ENCODE measurements around the gene TSC22D1.

TSC22D1 gene

GRCh38 chr13:44436589-44437337 is 139.4 kb downstream of the TSC22D1 start:
- Histone ChIP-seq H3F3A (ENCODE audit: insufficient read depth) (peaks cover 21% of the 10 kb centered on the region), H3K36me3 (ENCODE audit: low read length) (no peaks in the 10 kb centered on the region), H3K9me2 (replicated peaks; ENCODE audit: insufficient read depth, low read length) (no peaks in the 10 kb centered on the region), H3K4me2 (ENCODE audit: low read depth, low read length, poor library complexity, severe bottlenecking) (peak overlapping the region; percentile 83), H3K79me2 (ENCODE audit: insufficient read depth, low read length) (no peaks in the 10 kb centered on the region), H3K9ac (ENCODE audit: low read length) (peak overlapping the region; percentile 67), H3K27ac (ENCODE audit: low read depth, low read length) (peak overlapping the region; percentile 55), H2AFZ (ENCODE audit: low read depth, low read length, severe bottlenecking) (peak overlapping the region; percentile 82), H3K4me3 (ENCODE audit: insufficient read depth, low read length, poor library complexity, severe bottlenecking) (peak overlapping the region; percentile 65), H3K27me3 (ENCODE audit: low read length) (no peaks in the 10 kb centered on the region), H3K9me3 (ENCODE audit: insufficient read depth, low read length) (no peaks in the 10 kb centered on the region), H4K20me1 (ENCODE audit: low read depth, low read length) (no peaks in the 10 kb centered on the region)
- TF ChIP-seq CTCF (IDR thresholded peaks at IDR 0.05; ENCODE audit: insufficient read depth, low read length, poor library complexity, severe bottlenecking) (no peak), EZH2phosphoT487 (conservative IDR thresholded peaks at IDR 0.05; ENCODE audit: low read length) (no peak)

- peak overlapping the region; percentile 53 for H3K27ac ChIP-seq (ENCODE audit: low read depth, low read length)
- peaks cover 21% of the 10 kb centered on the region for H3F3A ChIP-seq (ENCODE audit: insufficient read depth)
- H3K9me2 ChIP-seq (replicated peaks; ENCODE audit: insufficient read depth, low read length): no peaks in the 10 kb centered on the region
- H2AFZ ChIP-seq (ENCODE audit: low read depth, low read length, severe bottlenecking): peak overlapping the region; percentile 82
- peak overlapping the region; percentile 67 for H3K9ac ChIP-seq (ENCODE audit: low read length)
- H3K4me2 ChIP-seq (ENCODE audit: low read depth, low read length, poor library complexity, severe bottlenecking): peak overlapping the region; percentile 83
- no peaks in the 10 kb centered on the region for H3K27me3 ChIP-seq (ENCODE audit: low read length)
- no peak for TF ChIP-seq CTCF (IDR thresholded peaks at IDR 0.05; ENCODE audit: insufficient read depth, low read length, poor library complexity, severe bottlenecking)
- TF ChIP-seq EZH2phosphoT487 (conservative IDR thresholded peaks at IDR 0.05; ENCODE audit: low read length): no peak
- no peaks in the 10 kb centered on the region for H3K79me2 ChIP-seq (ENCODE audit: insufficient read depth, low read length)
- no peaks in the 10 kb centered on the region for H3K36me3 ChIP-seq (ENCODE audit: low read length)
- H3K9me3 ChIP-seq (ENCODE audit: insufficient read depth, low read length): no peaks in the 10 kb centered on the region
- no peaks in the 10 kb centered on the region for H4K20me1 ChIP-seq (ENCODE audit: low read depth, low read length)
- H3K4me3 ChIP-seq (ENCODE audit: insufficient read depth, low read length, poor library complexity, severe bottlenecking): peak overlapping the region; percentile 65
These were observed 140.1 kb downstream of the TSC22D1 start for GRCh38 chr13:44435919-44436510.

DNA sequence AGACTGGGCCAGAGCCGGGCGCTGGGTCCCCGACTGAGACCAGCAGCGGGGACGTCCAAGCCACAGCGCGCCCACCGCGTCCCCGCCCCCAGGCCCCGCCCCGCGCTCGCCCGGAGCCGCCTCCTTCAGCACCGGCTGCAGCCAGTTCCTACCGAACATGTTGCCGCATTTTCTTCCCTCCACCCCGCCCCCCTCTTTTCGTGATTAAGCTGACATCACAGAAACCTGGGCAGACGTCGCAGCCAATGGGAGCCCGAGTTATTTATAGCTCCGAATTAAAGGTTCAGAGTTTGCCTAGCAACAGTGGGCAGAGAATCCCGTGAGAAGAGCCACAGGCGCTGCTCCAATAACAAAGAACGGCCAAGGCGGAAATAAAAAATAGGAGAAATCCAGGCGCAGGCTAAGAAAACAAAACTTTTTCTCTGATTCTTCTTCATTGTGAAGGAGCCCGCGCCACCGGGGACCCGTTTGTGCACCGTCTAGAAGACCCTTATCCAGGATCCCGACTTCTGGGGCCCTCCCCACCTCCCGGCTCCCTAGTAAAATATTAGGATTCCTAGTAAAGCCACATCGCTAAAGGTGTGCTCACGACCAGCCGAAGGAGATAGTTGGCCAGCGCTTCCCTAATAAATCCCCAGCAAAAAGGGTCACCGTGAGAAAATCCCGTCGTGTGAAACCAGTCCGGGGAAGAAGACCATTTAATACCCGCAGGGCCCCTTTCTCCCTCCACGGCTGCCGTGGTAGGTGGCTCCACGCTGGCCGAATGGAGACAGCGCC is 140.8 kb downstream of the TSC22D1 start:
- peak overlapping the region; percentile 59 for H3K27ac ChIP-seq (ENCODE audit: low read depth, low read length)
- H2AFZ ChIP-seq (ENCODE audit: low read depth, low read length, severe bottlenecking): peak overlapping the region; percentile 82
- H3F3A ChIP-seq (ENCODE audit: insufficient read depth): peaks cover 21% of the 10 kb centered on the region

More for the DNA sequence above, 140.8 kb downstream of the TSC22D1 start:
- Histone ChIP-seq H3K9me2 (replicated peaks; ENCODE audit: insufficient read depth, low read length) (no peaks in the 10 kb centered on the region), H3K36me3 (ENCODE audit: low read length) (no peaks in the 10 kb centered on the region), H4K20me1 (ENCODE audit: low read depth, low read length) (no peaks in the 10 kb centered on the region), H3K9ac (ENCODE audit: low read length) (peak overlapping the region; percentile 67), H3K9me3 (ENCODE audit: insufficient read depth, low read length) (no peaks in the 10 kb centered on the region), H3K79me2 (ENCODE audit: insufficient read depth, low read length) (no peaks in the 10 kb centered on the region), H3K4me2 (ENCODE audit: low read depth, low read length, poor library complexity, severe bottlenecking) (peak overlapping the region; percentile 83), H3K4me3 (ENCODE audit: insufficient read depth, low read length, poor library complexity, severe bottlenecking) (peak overlapping the region; percentile 65), H3K27me3 (ENCODE audit: low read length) (no peaks in the 10 kb centered on the region)
- TF ChIP-seq CTCF (IDR thresholded peaks at IDR 0.05; ENCODE audit: insufficient read depth, low read length, poor library complexity, severe bottlenecking) (no peak), EZH2phosphoT487 (conservative IDR thresholded peaks at IDR 0.05; ENCODE audit: low read length) (no peak)

Data from SU-DHL-6 (cell line).